GM12873 (cell line): ENCODE data around the gene MYO5B.

Experiments used
- CTCF ChIP-seq: IDR thresholded peaks from 2 replicates; pipeline ENCODE4 v1.5.1; 2012; ENCODE audit warnings: low read depth, mild to moderate bottlenecking, moderate library complexity, low read length, control low read depth; ENCODE audit not compliant: insufficient read depth; ENCODE audit errors: missing control alignments

The MYO5B gene

GRCh38 chr18:49839012-49839411 lies 355.9 kb downstream of the MYO5B start:
- no peak for TF ChIP-seq CTCF

GRCh38 chr18:49838381-49838780 lies 356.6 kb downstream of the MYO5B start:
- TF ChIP-seq CTCF, result no peak

GRCh38 chr18:49837889-49838288 lies 357.1 kb downstream of the MYO5B start:
- TF ChIP-seq CTCF, result no peak

- no peak for TF ChIP-seq CTCF
Measured at GRCh38 chr18:49835405-49835804, 359.5 kb downstream of the MYO5B start.

GRCh38 chr18:49834258-49834657 lies 360.7 kb downstream of the MYO5B start:
- TF ChIP-seq CTCF, result no peak

- TF ChIP-seq CTCF, result no peak
Measured at GRCh38 chr18:49833814-49834213, 361.1 kb downstream of the MYO5B start.

GRCh38 chr18:49832221-49832647 lies 362.7 kb downstream of the MYO5B start:
- TF ChIP-seq CTCF, result no peak
